Measurements from ENCODE around the gene FERMT3. TPM values are rescaled to one million over a fixed set of nuclear protein-coding genes. Genes with fewer than 3 reads are reported as not detected.

The FERMT3 gene
- total and polyA plus RNA-seq, 2 donors (not counting 3 experiments of a cell fraction or from before 2014, with no cell fraction given) = 64.4 to 100 TPM

DNA sequence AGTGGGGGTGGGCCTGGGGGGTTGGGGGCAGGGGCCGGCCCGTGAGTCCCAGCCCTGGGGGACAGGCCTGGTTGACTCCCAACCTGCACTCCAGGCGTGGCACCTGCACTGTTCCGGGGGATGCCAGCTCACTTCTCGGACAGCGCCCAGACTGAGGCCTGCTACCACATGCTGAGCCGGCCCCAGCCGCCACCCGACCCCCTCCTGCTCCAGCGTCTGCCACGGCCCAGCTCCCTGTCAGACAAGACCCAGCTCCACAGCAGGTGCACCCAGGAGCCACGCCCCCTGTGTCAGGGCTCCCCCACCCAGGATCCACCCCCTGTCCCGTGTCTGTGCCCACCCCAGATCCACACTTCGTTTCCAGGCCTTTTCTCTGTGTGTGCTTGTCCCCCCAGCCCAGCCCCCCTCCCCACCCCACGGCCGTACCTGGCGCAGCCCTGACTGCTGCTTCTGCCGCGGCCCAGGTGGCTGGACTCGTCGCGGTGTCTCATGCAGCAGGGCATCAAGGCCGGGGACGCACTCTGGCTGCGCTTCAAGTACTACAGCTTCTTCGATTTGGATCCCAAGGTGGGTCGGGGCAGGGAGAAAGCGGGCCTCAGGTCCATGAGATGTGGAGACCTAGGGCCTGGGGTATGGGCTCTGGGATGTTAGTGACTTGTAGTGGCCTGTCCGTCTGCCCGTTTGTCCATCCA lies 4.8 kb downstream of the FERMT3 start:
- Histone ChIP-seq H3K4me3 (replicated peaks in 1 of 3; ENCODE audit: insufficient read depth in 1 of 3, low read depth in 1 of 3, low read length in 3 of 3) (no peak overlapping the region), H3K36me3 (ENCODE audit: control insufficient read depth in 2 of 2, extremely low read depth in 1 of 2, insufficient read depth in 2 of 2, low read length in 2 of 2) (peaks cover 0 to 4% of the 10 kb centered on the region in 2 experiments), H3K4me2 (ENCODE audit: insufficient read depth, low read length) (no peak overlapping the region), H3K4me1 (ENCODE audit: control insufficient read depth, extremely low read depth, insufficient read depth, low read length) (peaks cover 26% of the 10 kb centered on the region), H3K9me3 (replicated peaks; ENCODE audit: control insufficient read depth, insufficient read depth, low read length) (no peaks in the 10 kb centered on the region), H3K27ac (ENCODE audit: insufficient read depth, low read depth, low read length) (no peak overlapping the region), H3K9me1 (replicated peaks; ENCODE audit: control insufficient read depth, extremely low read depth, insufficient read depth, low read length) (no peaks in the 10 kb centered on the region), H3K79me2 (ENCODE audit: control insufficient read depth, insufficient read depth, low read length) (peaks cover 12% of the 10 kb centered on the region), H3K9ac (replicated peaks; ENCODE audit: extremely low read depth, insufficient read depth, low read length) (no peak overlapping the region), H4K20me1 (replicated peaks; ENCODE audit: control insufficient read depth, extremely low read depth, insufficient read depth, low read length) (no peaks in the 10 kb centered on the region), H3K27me3 (ENCODE audit: control insufficient read depth in 2 of 2, insufficient read depth in 2 of 2, low read length in 2 of 2) (no peaks in the 10 kb centered on the region), H2AFZ (ENCODE audit: low read depth, low read length) (no peak overlapping the region)
- FAIRE-seq (no peak), DNase-seq (ENCODE audit: low read depth, low spot score) (no peak)
- BruUV-seq (replicated peaks) = no TSS peak
- POLR2A ChIA-PET = no interaction called here
- dilution Hi-C loops (cut with MboI; ENCODE audit: extremely low pct_ligation_motif_present, low sequenced_read_pairs) (no loop called here), intact Hi-C loops (cut with micrococcal nuclease) (no loop called here)
- CTCF ChIA-PET = interaction anchor here (11.5 kb wide), 1 partner anchor 92 kb away, joined by 413 read pairs; the partner anchor contains the start of genes CATSPERZ and ESRRA
- TF ChIP-seq, protein P1, sequence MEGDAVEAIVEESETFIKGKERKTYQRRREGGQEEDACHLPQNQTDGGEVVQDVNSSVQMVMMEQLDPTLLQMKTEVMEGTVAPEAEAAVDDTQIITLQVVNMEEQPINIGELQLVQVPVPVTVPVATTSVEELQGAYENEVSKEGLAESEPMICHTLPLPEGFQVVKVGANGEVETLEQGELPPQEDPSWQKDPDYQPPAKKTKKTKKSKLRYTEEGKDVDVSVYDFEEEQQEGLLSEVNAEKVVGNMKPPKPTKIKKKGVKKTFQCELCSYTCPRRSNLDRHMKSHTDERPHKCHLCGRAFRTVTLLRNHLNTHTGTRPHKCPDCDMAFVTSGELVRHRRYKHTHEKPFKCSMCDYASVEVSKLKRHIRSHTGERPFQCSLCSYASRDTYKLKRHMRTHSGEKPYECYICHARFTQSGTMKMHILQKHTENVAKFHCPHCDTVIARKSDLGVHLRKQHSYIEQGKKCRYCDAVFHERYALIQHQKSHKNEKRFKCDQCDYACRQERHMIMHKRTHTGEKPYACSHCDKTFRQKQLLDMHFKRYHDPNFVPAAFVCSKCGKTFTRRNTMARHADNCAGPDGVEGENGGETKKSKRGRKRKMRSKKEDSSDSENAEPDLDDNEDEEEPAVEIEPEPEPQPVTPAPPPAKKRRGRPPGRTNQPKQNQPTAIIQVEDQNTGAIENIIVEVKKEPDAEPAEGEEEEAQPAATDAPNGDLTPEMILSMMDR (IDR thresholded peaks at IDR 0.05; ENCODE audit: extremely low read depth in 1 of 2, insufficient read depth in 1 of 2, low read depth in 1 of 2, low read length in 2 of 2) = no peak
- TF ChIP-seq EZH2 (IDR thresholded peaks at IDR 0.05; ENCODE audit: borderline replicate concordance, low read depth, low read length, severe bottlenecking) (no peak), GATA2 (IDR thresholded peaks at IDR 0.05; ENCODE audit: insufficient read depth, insufficient read length, low read depth, low read length) (no peak), FOS (IDR thresholded peaks at IDR 0.05; ENCODE audit: borderline replicate concordance, insufficient read depth, low read length) (no peak), POLR2AphosphoS5 (IDR thresholded peaks at IDR 0.05; ENCODE audit: insufficient read depth, low read depth, low read length) (no peak), POLR2A (IDR thresholded peaks at IDR 0.05; ENCODE audit: low read depth, low read length) (no peak), JUN (IDR thresholded peaks at IDR 0.05; ENCODE audit: borderline replicate concordance, insufficient read depth, insufficient read length, low read depth) (no peak), MYC (IDR thresholded peaks at IDR 0.05; ENCODE audit: low read depth, low read length) (no peak)
- TF ChIP-seq, protein P2, sequence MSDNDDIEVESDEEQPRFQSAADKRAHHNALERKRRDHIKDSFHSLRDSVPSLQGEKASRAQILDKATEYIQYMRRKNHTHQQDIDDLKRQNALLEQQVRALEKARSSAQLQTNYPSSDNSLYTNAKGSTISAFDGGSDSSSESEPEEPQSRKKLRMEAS (IDR thresholded peaks at IDR 0.05; ENCODE audit: insufficient read depth, insufficient read length) = no peak

Data from endothelial cell of umbilical vein (primary cell).